IMR-90 (cell line): ENCODE data around the gene ZNF23. TPM values are rescaled to one million over a fixed set of nuclear protein-coding genes. Genes with fewer than 3 reads are reported as not detected.

Experiments used
- ATAC-seq: fragments of 200-7000 bp; cut with Tn5 transposase; 2 replicates; pipeline ENCODE4 v1.9.1; 2020; ENCODE audit warnings: low read depth, mild to moderate bottlenecking, moderate library complexity
- BruUV-seq: library from RNA; stranded (reverse); fragments of 400-500 nt; replicated peaks from 2 replicates; lab custom pipeline; 2021; lab: Mats Ljungman, UMichigan
- CTCF ChIA-PET: fragments of 300-600 bp; formaldehyde crosslinking; extraction: SDS; loops from one replicate; lab custom pipeline; 2021; ENCODE audit warnings: antibody characterized with exemption; lab: Yijun Ruan, JAX
- POLR2A ChIA-PET: fragments of 300-600 bp; sonication (Branson Sonifier 250); formaldehyde crosslinking; loops from one replicate; lab custom pipeline; 2022; ENCODE audit warnings: antibody characterized with exemption; ENCODE audit not compliant: unreplicated experiment; lab: Charles Lee
- DNase-seq: peaks from one replicate; pipeline ENCODE4 v3.0.0; 2013
- H2AFZ ChIP-seq: replicated peaks from 2 replicates; pipeline ENCODE3; 2013; ENCODE audit warnings: low read length, mild to moderate bottlenecking; ENCODE audit not compliant: poor library complexity
- H2AK5ac ChIP-seq: 2 replicates; pipeline ENCODE4 v1.6.1; 2013; ENCODE audit warnings: low read depth, low read length, inconsistent platforms
- H2AK9ac ChIP-seq: replicated peaks from 2 replicates; pipeline ENCODE3; 2013; ENCODE audit warnings: mild to moderate bottlenecking, low read depth, low read length, moderate library complexity; ENCODE audit not compliant: poor library complexity
- H2BK120ac ChIP-seq: 2 replicates; pipeline ENCODE4 v1.6.1; 2013; ENCODE audit warnings: low read depth, low read length, inconsistent platforms
- H2BK15ac ChIP-seq: 3 replicates; pipeline ENCODE4 v1.6.1; 2013; ENCODE audit warnings: low read depth, low read length, inconsistent platforms
- H2BK20ac ChIP-seq: 2 replicates; pipeline ENCODE4 v1.6.1; 2013; ENCODE audit warnings: low read depth, mild to moderate bottlenecking, inconsistent platforms, low read length, moderate library complexity
- H2BK5ac ChIP-seq: 2 replicates; pipeline ENCODE4 v1.6.1; 2013; ENCODE audit warnings: mild to moderate bottlenecking, low read depth, low read length, inconsistent platforms; ENCODE audit not compliant: poor library complexity, severe bottlenecking
- H3K14ac ChIP-seq: replicated peaks from 2 replicates; pipeline ENCODE4 v1.6.1; 2013; ENCODE audit warnings: low read depth, low read length, inconsistent platforms
- H3K18ac ChIP-seq: 2 replicates; pipeline ENCODE4 v1.6.1; 2013; ENCODE audit warnings: low read depth, low read length, control low read depth
- H3K23ac ChIP-seq: 2 replicates; pipeline ENCODE4 v1.6.1; 2013; ENCODE audit warnings: low read depth, low read length, inconsistent platforms
- H3K27ac ChIP-seq: 2 replicates; pipeline ENCODE4 v1.5.1; 2013; ENCODE audit warnings: mild to moderate bottlenecking, control low read depth, low read length; ENCODE audit not compliant: insufficient read depth
- H3K27me3 ChIP-seq: 2 replicates; pipeline ENCODE4 v1.6.1; 2013; ENCODE audit warnings: low read length; ENCODE audit not compliant: control insufficient read depth, insufficient read depth
- H3K36me3 ChIP-seq: 2 replicates; pipeline ENCODE4 v1.6.1; 2013; ENCODE audit warnings: low read length, mixed read lengths; ENCODE audit not compliant: control insufficient read depth, insufficient read depth
- H3K4ac ChIP-seq: 2 replicates; pipeline ENCODE4 v1.6.1; 2013; ENCODE audit warnings: low read depth, low read length, inconsistent platforms
- H3K4me1 ChIP-seq: 2 replicates; pipeline ENCODE4 v1.6.1; 2013; ENCODE audit warnings: low read length, mixed read lengths; ENCODE audit not compliant: control insufficient read depth, insufficient read depth
- H3K4me2 ChIP-seq: 2 replicates; pipeline ENCODE4 v1.6.1; 2013; ENCODE audit warnings: low read depth, mild to moderate bottlenecking, control low read depth, low read length, moderate library complexity
- H3K4me3 ChIP-seq: 2 replicates; pipeline ENCODE4 v1.5.1; 2013; ENCODE audit warnings: low read depth, mild to moderate bottlenecking, control low read depth, low read length, moderate library complexity; ENCODE audit not compliant: insufficient read depth
- H3K56ac ChIP-seq: 2 replicates; pipeline ENCODE4 v1.6.1; 2013; ENCODE audit warnings: low read length, inconsistent platforms; ENCODE audit not compliant: insufficient read depth; ENCODE audit errors: extremely low read depth
- H3K79me1 ChIP-seq, 2 experiments: 2 replicates each; pipeline ENCODE4 v1.6.1; 2013; ENCODE audit warnings: low read length in 2 of 2, inconsistent platforms in 1 of 2, low read depth in 1 of 2
- H3K9ac ChIP-seq: 2 replicates; pipeline ENCODE4 v1.6.1; 2013; ENCODE audit warnings: low read depth, low read length, control low read depth
- H3K9me1 ChIP-seq: 2 replicates; pipeline ENCODE4 v1.6.1; 2013; ENCODE audit warnings: low read length, inconsistent platforms; ENCODE audit not compliant: insufficient read depth
- H3K9me3 ChIP-seq: 2 replicates; pipeline ENCODE4 v1.6.1; 2013; ENCODE audit warnings: low read length; ENCODE audit not compliant: control insufficient read depth, insufficient read depth
- H4K20me1 ChIP-seq: 2 replicates; pipeline ENCODE4 v1.6.1; 2013; ENCODE audit warnings: low read length, inconsistent platforms; ENCODE audit not compliant: insufficient read depth
- H4K5ac ChIP-seq: 2 replicates; pipeline ENCODE4 v1.6.1; 2013; ENCODE audit warnings: mild to moderate bottlenecking, low read depth, low read length, control low read depth
- H4K8ac ChIP-seq, 2 experiments: 2 replicates each; pipeline ENCODE4 v1.6.1; 2013; ENCODE audit warnings: low read depth in 2 of 2, low read length in 2 of 2, control low read depth in 1 of 2, inconsistent platforms in 1 of 2
- H4K91ac ChIP-seq: 2 replicates; pipeline ENCODE4 v1.6.1; 2013; ENCODE audit warnings: low read depth, low read length, inconsistent platforms; ENCODE audit not compliant: insufficient read depth
- BHLHE40 ChIP-seq: fragments of 150-350 bp; IDR thresholded peaks from 2 replicates; pipeline ENCODE4 v1.6.1; 2016; ENCODE audit warnings: mild to moderate bottlenecking, low read depth, low read length
- CEBPB ChIP-seq: IDR thresholded peaks from 2 replicates; pipeline ENCODE4 v1.6.1; 2012; ENCODE audit warnings: low read depth, low read length, improper control_type of control experiment
- FOS ChIP-seq: fragments of 150-350 bp; IDR thresholded peaks from 2 replicates; pipeline ENCODE4 v1.6.1; 2016; ENCODE audit warnings: low read depth, low read length
- MAFK ChIP-seq: IDR thresholded peaks from 2 replicates; pipeline ENCODE4 v1.6.1; 2012; ENCODE audit warnings: low read depth, low read length, improper control_type of control experiment
- MAZ ChIP-seq: IDR thresholded peaks from 2 replicates; pipeline ENCODE4 v1.6.1; 2012; ENCODE audit warnings: low read depth, mild to moderate bottlenecking, low read length, improper control_type of control experiment, moderate library complexity, borderline replicate concordance
- MXI1 ChIP-seq: IDR thresholded peaks from 2 replicates; pipeline ENCODE4 v1.6.1; 2012; ENCODE audit warnings: low read depth, mild to moderate bottlenecking, low read length, moderate library complexity, borderline replicate concordance
- NFE2L2 ChIP-seq: fragments of 150-350 bp; IDR thresholded peaks from 2 replicates; pipeline ENCODE4 v1.6.1; 2016; ENCODE audit warnings: low read depth, mild to moderate bottlenecking, low read length
- POLR2A ChIP-seq: IDR thresholded peaks from 2 replicates; pipeline ENCODE4 v1.6.1; 2012; ENCODE audit warnings: mild to moderate bottlenecking, low read depth, low read length
- RFX5 ChIP-seq: IDR thresholded peaks from 2 replicates; pipeline ENCODE4 v1.8.0; 2012; ENCODE audit warnings: low read depth, mild to moderate bottlenecking, low read length, moderate library complexity
- WGBS, 2 experiments: methylation state at CpG; one replicate each; pipeline versions ENCODE4 v1.1.5 to v1.1.7; 2013; ENCODE audit warnings: missing lambda C conversion rate in 2 of 2; ENCODE audit not compliant: insufficient read length in 1 of 2; ENCODE audit errors: extremely low coverage in 2 of 2; 5-methylcytosine and 5-hydroxymethylcytosine counted together
- dilution Hi-C: fragments of 300-500 bp; cut with HindIII; formaldehyde crosslinking; loops from one replicate; pipeline ENCODE4 v1.14.3; 2018; ENCODE audit warnings: low sequenced_read_pairs; ENCODE audit not compliant: unreplicated experiment
- in situ Hi-C: fragments of 300-500 bp; cut with MboI; formaldehyde crosslinking; loops from 3 replicates; pipeline ENCODE4 v1.14.3; 2019; ENCODE audit warnings: low sequenced_read_pairs, inconsistent platforms, mixed read lengths
- intact Hi-C: fragments of 100-400 bp; cut with micrococcal nuclease; formaldehyde crosslinking; loops from 2 replicates; pipeline ENCODE4 v1.10.0; 2022
- polyA plus RNA-seq, 3 experiments: library from polyadenylated mRNA; depleted of rRNA; stranded (reverse); fragments of >200 nt; gene quantifications; 2 replicates each; pipeline ENCODE4 v1.2.3, GENCODE V29; 2012; ENCODE audit warnings: low replicate concordance in 1 of 3
- total RNA-seq: library from RNA; depleted of rRNA; stranded (reverse); fragments of >200 nt; gene quantifications from 2 replicates; pipeline ENCODE4 v1.2.3, GENCODE V29; 2012
- TF ChIP-seq, protein P1 (sequence below): conservative IDR thresholded peaks from 2 replicates; pipeline ENCODE4 v1.5.1; 2012; ENCODE audit warnings: mild to moderate bottlenecking, low read depth, low read length, improper control_type of control experiment
- TF ChIP-seq, protein P2 (sequence below): fragments of 150-350 bp; IDR thresholded peaks from 2 replicates; pipeline ENCODE4 v1.6.1; 2016; ENCODE audit warnings: low read depth, mild to moderate bottlenecking, low read length, moderate library complexity, borderline replicate concordance
- TF ChIP-seq, protein P3 (sequence below): fragments of 150-350 bp; IDR thresholded peaks from 2 replicates; pipeline ENCODE4 v1.6.1; 2017; ENCODE audit warnings: mild to moderate bottlenecking, antibody characterized with exemption, low read length, low read depth

Gene ZNF23
- total and polyA plus RNA-seq, 2 of the 4 experiments (the other 2 are of a cell fraction): 7.5 to 8.8 TPM

DNA sequence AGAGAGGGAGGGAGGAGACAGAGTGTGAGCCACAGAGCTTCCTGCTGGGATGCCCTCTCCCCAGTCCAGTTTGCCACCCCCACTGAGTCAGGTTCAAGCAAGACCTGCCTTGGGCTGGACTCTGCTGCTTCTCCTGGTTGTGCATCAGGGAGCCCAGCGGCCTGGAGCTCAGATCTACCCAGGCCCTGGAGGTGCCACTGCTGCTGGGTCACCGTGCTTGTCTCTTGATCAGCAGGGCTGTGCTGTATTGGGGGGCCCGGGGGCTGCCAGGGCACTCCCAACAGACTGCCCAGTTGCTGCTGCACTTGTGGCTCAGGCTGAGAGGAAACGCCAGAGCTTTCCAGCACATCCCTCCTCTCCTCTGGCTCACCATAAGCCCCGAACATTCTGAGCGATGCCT, 29.1 kb downstream of the ZNF23 start:
- in situ Hi-C loops: no loop called here
- H2AK9ac ChIP-seq: no peak overlapping the region
- WGBS, 2 experiments: no CpG with 5 or more reads among the region's 6 CpGs
- no TSS peak for BruUV-seq
- H3K27ac ChIP-seq: no peak overlapping the region
- no peak overlapping the region for H3K4me3 ChIP-seq
- no peak overlapping the region for H4K5ac ChIP-seq
- H2BK120ac ChIP-seq: no peak overlapping the region
- no peak overlapping the region for H3K23ac ChIP-seq
- H2BK20ac ChIP-seq: no peak overlapping the region
- intact Hi-C loops: no loop called here
- POLR2A ChIA-PET: no interaction called here
- TF ChIP-seq, protein P1, sequence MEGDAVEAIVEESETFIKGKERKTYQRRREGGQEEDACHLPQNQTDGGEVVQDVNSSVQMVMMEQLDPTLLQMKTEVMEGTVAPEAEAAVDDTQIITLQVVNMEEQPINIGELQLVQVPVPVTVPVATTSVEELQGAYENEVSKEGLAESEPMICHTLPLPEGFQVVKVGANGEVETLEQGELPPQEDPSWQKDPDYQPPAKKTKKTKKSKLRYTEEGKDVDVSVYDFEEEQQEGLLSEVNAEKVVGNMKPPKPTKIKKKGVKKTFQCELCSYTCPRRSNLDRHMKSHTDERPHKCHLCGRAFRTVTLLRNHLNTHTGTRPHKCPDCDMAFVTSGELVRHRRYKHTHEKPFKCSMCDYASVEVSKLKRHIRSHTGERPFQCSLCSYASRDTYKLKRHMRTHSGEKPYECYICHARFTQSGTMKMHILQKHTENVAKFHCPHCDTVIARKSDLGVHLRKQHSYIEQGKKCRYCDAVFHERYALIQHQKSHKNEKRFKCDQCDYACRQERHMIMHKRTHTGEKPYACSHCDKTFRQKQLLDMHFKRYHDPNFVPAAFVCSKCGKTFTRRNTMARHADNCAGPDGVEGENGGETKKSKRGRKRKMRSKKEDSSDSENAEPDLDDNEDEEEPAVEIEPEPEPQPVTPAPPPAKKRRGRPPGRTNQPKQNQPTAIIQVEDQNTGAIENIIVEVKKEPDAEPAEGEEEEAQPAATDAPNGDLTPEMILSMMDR: no peak
- TF ChIP-seq BHLHE40 (no peak), CEBPB (no peak), MAFK (no peak), RFX5 (no peak), MXI1 (no peak), FOS (no peak), POLR2A (no peak), NFE2L2 (no peak), MAZ (no peak)
- TF ChIP-seq, protein P2, sequence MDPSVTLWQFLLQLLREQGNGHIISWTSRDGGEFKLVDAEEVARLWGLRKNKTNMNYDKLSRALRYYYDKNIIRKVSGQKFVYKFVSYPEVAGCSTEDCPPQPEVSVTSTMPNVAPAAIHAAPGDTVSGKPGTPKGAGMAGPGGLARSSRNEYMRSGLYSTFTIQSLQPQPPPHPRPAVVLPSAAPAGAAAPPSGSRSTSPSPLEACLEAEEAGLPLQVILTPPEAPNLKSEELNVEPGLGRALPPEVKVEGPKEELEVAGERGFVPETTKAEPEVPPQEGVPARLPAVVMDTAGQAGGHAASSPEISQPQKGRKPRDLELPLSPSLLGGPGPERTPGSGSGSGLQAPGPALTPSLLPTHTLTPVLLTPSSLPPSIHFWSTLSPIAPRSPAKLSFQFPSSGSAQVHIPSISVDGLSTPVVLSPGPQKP: no peak
- TF ChIP-seq, protein P3, sequence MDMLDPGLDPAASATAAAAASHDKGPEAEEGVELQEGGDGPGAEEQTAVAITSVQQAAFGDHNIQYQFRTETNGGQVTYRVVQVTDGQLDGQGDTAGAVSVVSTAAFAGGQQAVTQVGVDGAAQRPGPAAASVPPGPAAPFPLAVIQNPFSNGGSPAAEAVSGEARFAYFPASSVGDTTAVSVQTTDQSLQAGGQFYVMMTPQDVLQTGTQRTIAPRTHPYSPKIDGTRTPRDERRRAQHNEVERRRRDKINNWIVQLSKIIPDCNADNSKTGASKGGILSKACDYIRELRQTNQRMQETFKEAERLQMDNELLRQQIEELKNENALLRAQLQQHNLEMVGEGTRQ: no peak
- H3K4me2 ChIP-seq: no peak overlapping the region
- H2AFZ ChIP-seq: no peak overlapping the region
- no peak overlapping the region for H3K14ac ChIP-seq
- H3K4ac ChIP-seq: no peak overlapping the region
- H2BK5ac ChIP-seq: no peak overlapping the region
- H2BK15ac ChIP-seq: no peak overlapping the region
- no peak overlapping the region for H4K91ac ChIP-seq
- ATAC-seq (no peak), DNase-seq (no peak)
- no peaks in the 10 kb centered on the region for H3K4me1 ChIP-seq
- no peak overlapping the region for H3K18ac ChIP-seq
- dilution Hi-C loops: no loop called here
- peaks cover 3% of the 10 kb centered on the region for H3K27me3 ChIP-seq
- H4K8ac ChIP-seq: no peak overlapping the region
- CTCF ChIA-PET: no interaction called here
- H3K9ac ChIP-seq: no peak overlapping the region
- no peaks in the 10 kb centered on the region for H3K9me3 ChIP-seq
- H2AK5ac ChIP-seq: no peak overlapping the region
- H3K9me1 ChIP-seq: no peaks in the 10 kb centered on the region
- H3K36me3 ChIP-seq: no peaks in the 10 kb centered on the region
- no peaks in the 10 kb centered on the region for H4K20me1 ChIP-seq
- no peak overlapping the region for H3K56ac ChIP-seq
- H3K79me1 ChIP-seq: no peaks in the 10 kb centered on the region
